Fibroblast of skin of left biceps (primary cell): ENCODE results near the gene TTC28.
A peak's percentile ranks its signal among the peaks of the same experiment; 100 is the strongest.
"Not testable (repeated sequence)": the region's sequence is repeated elsewhere in the genome, so short reads cannot be mapped to it uniquely, and the experiment has no call there.

Experiments used
- DNase-seq, 2 experiments: peaks; one replicate each; pipeline ENCODE4 v3.0.0-alpha.2; 2013; ENCODE audit warnings: low read depth in 2 of 2

Gene TTC28

DNA sequence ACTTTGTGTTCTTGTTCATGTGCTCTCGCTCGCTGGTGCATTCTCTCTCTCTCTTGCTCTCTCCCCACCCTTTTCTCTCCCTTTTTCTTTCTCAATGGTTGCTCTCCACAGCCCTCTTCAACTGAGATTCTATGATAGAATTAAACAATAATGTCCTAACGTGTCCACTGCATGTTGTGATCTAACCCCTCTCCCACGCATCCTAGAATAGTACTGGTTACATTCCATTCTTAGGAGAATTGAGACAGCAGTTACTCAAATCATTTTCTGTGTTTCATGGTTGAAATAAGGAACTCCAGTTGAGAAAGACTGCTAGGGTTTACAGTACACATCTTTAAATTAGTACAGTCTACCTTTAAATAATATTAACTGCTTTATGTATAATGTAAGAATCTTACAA, 442.5 kb downstream of the TTC28 start:
- DNase-seq: no peak

DNA sequence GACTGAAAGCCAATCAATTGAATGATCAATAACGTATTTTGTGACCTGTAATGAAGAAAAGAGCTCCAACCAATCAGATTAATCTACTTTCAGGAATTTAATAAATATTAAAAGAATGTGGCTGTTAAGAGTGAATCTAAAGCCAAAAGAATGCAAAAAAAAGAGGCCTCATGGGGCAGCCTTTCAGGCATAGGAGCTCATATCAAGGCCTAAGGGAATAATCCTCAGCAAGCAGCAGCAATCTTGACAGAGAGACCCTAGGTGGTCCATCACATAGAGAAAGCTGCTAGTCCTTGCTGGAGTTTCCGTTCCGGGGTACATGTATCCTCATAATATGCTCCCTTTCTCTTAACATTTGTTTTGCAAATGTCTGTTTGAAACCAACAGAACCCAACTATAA, 447.4 kb downstream of the TTC28 start:
- no peak for DNase-seq

DNA sequence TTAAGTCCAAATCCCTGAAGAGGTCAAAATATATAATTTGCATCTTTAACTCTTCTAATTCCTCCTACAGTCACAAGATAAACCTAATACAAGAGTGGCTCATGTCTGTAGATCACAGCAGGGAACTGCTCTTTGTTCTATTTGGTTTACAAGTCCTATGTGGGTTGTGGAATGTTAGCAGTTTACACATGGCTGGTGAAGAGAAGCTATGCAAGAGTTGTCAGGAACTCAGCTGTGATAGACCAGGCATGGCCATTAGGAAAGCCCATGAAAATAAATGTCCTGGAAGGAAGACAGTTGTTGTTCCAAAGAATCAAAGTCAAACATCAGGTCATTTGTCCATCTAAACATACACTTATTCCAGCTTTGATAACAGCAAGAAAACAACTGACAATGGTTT, 448.2 kb downstream of the TTC28 start:
- DNase-seq: no peak

DNA sequence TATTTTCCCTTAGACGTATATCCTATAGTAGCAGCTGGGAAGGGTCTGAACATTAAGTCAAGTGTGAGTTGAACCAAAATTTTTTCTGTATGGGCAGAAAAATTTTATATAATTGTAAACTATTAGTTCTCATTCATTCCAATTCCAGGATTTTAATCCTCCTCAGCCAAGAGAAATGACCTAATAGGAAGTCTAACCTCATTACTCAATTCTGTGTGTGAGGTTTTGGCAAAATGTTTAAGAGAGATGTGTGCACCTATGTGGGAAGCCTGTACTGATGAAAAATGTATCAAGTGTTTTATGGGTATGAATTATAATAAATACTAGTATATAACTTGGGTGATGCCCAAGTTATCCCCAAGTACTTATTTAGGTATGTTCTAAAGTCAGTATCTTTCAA, 449.0 kb downstream of the TTC28 start:
- DNase-seq: peak in 1 of 2 experiments; percentile 49

DNA sequence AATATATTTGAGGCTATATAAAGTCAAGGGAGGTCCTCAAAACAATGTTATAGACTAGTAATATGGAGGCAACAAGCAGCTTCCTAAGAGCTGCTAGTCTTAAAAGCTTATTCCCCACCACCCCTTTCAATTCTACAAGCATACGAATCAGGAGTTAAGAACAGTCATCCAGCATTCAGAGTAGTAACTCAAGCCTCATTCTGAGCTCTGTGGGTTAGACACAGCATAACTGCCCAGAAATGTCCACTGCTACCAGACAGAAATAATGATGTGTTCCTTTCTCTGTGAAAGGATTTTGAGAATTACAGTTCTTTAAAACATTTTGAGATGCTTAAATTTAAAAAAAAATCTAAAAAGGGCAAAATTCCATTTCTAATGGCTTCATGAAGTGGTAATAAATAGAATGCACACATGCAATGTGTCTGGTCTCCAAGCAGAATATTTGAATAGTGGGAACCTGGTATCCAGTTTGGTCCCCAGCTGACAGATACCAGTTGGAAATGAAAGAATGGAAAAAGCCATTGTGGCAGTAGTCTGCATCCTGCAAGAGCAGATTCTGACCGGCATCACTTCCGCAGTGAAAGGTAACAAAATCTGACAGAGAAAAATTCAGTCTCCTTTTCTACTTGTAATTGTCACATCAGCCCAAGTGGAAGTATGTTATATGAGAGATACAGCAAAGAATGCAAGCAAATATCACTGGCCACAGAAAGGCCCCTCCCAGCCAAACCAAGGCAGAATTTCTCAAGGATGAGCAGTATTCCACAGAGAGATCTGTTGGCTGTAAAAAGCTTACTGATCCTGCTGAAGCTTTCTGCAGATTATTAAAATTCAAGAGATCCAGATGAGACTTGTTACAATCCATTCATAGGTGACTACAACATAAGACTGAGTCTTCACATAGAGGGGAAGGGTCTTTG, 449.8 kb downstream of the TTC28 start:
- DNase-seq: peak; percentile 72 to 74

DNA sequence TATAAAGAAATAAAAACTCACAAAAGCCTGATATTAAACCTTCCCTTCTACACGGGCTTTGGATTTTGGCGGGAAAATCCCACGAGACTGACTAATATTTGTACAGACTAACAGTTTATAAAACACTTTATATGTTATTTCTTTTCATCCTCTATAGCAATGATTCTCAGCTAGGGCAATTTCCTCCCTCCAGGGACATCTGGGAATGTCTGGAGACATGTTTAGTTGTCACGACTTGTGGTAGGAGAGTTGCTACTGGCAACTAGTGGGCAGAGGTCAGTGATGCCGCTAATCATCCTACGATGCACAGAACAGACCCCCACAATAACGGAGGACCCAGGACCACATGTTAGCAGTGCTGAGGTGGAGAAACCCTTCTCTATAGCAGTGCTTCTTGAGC, 455.8 kb downstream of the TTC28 start:
- no peak for DNase-seq

DNA sequence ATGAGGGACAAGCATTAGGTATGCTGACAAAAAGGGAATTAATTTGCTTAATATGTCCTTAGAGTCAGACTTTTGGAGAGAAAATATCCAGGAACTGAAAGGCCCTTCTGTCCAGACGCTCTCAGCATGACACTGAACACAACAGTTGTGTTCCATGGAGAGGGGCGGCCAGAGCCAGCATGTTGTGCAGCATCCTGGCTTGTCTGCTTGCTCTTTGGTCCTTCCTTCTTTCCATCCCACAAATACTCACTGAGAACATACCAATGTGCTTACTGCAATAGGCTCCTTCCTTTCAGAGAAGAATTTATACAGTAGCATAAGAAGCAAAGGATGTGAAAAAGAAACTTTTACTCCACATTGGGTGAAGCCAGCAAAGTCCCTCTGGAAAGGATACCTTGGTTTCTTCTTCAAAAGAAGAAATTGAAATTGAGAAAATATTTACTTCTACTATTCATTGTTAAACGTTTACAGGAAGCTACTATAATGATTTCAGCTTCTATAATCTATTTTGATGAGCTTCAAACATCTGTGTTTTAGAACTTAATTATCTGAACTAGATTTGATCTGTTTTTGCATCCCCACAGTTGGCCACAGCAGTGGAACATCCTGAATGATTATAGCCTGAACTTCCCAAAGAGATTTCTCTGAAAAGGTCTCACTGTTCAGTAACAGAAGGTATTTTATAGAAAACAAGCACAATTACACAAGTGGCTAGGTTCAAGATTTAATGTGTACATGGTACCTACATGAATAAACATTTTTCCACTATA, 456.5 kb downstream of the TTC28 start:
- DNase-seq: no peak

DNA sequence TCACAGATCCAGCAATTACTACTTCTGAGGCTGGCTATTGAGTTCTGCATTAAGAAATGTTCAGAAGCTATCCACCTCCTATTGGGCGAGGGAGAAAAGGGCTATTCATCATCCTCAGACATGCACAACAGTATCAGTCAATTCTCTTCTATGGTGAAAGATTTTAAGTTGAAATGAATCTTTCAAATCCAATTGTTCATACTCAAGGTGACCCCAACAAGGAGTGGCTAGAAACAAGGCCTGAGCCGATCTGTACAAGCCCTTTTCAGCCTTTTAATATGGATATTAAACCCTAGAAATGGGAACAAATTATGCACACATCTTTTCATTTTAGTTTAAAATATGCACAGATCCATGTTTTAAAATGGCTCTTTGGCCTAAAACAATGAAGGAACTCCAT, 457.1 kb downstream of the TTC28 start:
- DNase-seq: no peak

DNA sequence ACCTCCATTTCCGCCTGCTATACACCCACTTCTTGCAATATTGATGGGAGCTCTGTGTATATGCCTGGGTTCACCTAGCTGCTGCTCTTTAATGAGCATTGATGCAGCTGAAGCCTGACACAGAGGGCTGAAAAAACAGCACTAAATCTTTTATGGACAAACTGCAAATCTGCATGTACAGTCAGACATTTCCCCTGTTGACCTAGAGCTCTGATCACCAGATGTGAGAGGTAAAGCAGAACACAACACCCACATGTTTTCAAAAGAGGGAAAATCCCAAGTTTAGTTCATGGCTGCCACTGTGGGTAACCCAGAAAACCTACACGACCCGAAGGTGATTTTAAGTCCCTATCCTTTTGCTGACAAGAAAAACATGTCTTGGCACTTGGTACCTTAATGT, 457.6 kb downstream of the TTC28 start:
- DNase-seq: no peak

DNA sequence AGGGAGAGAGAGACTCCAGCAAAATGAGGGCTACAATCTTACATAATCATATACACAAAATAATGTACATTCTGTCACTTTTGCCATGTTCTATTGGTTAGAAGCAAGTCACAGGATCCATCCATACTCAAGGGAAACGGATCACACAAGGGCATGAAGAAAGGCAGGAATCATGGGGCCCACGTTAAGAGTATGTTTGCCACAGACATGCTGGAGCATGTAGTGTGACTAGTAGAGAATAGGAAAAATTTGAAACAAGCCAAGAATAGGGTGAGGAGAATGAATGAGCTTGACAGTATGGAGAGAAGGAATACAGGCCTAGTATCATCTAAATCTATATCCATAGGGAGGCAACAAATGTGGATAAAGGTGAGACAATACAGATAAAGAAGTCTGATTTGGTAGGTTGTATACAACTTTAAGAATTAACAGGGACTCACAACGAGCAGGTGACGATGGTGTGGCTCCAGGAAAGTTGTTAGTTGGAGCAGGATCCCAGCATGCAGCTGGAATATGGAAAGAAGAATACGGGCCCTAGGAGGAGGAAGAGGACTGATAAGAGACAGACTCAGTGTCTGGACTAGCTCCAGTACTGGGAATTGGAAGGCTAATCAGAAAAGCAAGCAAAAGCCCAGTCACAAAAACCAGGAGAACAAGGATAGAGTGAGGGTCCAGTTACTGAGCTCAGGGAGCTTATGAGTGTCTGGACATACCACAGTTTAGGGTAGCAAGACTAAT, 458.8 kb downstream of the TTC28 start:
- no peak for DNase-seq

DNA sequence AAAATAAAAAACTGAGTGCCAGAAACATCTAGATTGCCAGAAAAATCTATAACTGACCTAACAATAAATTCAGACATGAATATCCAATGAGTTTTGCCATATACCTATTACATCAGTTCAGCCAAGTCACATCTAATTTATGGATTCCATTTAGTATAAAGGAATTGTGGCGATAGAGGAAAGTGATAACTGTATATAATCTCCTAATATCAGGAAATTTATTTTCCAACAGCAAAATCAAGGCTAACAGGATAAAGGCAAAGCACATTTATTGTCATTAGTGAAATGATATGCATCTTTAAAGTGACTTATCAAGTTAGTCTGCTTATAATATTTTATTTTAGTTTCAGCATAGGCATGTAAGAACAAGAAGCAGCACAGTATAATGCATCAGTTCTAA, 462.4 kb downstream of the TTC28 start:
- no peak for DNase-seq

DNA sequence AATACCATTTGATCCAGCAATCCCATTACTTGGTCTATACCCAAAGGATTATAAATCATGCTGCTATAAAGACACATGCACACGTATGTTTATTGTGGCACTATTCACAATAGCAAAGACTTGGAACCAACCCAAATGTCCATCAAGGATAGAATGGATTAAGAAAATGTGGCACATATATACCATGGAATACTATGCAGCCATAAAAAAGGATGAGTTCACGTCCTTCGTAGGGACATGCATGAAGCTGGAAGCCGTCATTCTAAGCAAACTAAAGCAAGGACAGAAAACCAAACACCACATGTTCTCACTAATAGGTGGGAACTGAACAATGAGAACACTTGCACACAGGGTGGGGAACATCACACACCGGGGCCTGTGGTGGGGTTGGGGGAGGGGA, 464.9 kb downstream of the TTC28 start:
- DNase-seq: not testable (repeated sequence)

DNA sequence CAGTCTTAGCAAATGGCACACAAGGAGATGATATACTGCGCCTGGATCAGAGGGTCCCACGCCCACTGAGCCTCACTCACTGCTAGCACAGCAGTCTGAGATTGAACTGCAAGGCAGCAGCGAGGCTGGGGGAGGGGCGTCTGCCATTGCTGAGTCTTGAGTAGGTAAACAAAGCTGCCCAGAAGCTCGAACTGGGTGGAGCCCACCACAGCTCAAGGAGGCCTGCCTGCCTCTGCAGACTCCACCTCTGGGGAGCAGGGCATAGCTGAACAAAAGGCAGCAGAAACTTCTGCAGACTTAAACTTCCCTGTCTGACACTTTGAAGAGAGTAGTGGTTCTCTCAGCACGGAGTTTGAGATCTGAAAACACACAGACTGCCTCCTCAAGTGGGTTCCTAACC, 470.2 kb downstream of the TTC28 start:
- not testable (repeated sequence) for DNase-seq

DNA sequence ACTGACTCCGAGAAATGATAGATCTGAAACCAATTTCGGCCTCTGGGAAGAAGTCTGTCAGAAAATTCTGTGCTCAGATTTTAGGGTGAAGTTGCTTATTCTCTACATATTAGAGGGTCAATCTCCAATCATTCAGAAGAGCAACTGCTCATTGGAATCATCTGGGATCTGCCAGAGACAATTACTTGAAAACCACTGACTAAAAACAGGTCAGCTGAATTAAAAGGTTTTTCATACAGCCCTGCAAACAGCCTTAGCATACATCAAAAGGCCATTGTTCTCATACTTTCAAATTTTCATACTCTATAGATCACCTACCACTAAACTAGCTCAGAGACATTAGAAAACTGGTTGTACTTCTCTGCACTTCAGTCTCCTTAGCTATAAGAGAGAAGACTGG, 470.9 kb downstream of the TTC28 start:
- DNase-seq: no peak

DNA sequence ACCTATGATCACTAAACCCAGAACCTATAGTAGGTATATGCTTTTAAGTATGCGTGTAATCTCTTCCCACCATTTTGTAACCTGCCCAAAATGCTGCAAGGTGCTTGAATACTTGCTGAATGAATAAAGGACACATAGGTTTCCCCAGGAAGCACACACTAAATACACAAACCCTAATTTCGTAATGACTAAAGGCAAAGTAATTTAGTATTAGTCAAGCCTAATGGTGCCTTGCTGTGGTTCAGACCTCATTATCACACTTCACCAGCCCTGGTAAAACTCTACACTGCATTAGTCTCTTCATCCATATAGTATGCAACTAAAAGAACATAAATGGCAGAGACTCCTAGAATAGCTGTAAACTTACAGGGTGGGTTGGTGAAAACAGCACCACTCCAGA, 471.6 kb downstream of the TTC28 start:
- no peak for DNase-seq

DNA sequence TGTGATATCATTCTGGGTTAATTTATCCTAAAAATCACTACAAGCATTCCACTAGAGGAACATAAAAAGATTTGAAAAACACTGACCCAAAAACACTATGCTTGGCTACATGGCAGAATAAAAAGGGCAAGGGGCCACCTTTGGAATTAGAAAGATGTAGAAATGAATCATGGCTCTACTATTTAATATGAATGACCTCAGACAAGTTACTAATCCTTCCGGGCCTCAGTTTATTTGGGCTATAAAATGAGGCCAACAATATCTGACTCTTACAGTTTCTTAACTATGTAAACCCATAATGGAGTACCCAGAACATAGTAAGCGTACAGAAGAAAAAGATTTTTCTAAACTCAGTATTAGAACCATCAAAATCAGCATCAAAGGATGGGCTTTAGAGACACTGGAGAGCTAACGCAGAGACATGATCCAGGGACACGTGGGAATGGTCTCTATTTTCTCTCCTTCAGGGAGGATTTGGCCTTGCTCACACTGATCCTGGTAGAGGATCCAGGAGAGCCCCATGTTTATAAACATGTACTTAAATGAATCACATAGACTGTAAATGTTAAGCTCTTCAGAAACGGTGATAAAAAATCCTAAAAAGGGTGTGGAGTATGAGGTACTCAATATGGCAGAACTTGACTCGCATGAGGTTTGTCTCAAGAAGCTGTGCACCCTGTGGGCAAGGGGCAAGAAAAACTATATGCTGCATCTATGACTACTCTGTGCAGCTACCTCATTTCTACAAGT, 472.2 kb downstream of the TTC28 start:
- no peak for DNase-seq

DNA sequence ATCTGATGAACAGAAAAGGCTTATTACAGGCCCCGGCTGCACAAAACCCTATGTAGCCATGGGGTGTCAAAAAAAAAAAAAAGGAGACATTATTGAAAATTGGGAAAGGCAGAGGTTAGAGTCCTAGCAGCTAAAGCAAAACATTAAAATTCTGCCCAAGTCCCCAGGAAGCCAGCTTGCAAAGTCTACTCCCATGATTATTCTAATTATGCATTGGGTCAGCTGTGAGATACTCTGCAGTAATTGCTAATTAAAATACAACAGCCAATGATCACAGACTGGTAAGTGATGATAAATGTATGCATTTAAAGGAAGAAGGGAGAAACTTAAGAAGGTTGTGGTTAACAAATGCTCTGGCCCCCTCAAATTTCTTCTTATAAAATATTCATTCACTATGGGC, 473.7 kb downstream of the TTC28 start:
- no peak for DNase-seq

DNA sequence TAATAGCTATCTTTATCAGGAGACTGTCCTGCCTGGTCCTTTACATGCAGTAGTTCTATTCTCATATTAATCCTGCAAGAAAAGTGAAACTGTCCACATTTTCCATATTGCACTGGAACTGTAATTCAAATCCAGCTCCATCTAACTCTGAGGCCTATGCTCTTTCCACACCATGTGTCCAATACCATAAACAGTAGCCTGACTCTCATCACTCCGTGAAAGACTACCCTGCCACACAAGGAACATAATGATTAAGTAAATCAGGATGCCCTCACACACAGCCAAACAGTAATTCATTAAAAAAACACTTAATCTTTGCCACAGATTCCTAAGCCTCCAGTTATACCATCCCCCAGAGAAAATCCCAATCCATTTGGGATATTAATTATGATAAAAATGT, 475.3 kb downstream of the TTC28 start:
- DNase-seq: no peak

DNA sequence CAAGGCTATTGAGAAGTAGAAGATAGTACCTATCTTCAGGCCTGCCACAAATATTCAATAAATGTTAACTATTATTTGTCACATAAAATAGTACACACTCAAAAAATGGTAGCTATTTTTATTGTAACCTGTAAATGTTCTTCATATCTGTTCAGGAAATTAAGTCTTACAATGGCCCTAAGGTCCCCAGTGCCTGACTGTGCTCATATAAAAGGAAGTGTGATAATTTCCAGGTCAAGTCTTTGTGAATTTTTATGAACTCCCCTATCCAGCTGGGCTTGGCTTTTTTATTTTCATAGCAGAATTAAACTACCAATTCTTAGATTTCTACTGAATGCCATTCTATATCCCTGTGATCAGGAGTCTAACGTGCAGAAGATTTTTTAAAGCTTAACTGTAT, 476.4 kb downstream of the TTC28 start:
- no peak for DNase-seq

DNA sequence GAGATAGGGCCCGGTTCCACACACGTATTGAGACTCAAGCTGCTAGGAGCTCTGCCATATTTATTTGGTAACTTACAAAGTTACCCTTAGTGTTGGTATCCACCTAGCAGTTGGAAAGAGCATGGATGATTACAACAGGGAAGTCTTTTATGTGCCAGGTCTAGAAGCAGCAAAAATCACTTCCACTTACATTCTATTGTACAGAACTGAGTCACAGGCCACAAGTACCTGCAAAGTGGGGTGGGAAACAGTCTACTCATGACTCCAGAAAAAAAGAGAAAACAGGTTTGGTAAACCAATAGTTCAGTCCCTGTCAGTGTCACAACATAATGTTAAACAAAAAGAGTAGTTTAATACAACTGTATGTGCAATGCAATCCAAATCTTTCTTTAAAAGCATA, 480.9 kb downstream of the TTC28 start:
- DNase-seq: no peak

DNA sequence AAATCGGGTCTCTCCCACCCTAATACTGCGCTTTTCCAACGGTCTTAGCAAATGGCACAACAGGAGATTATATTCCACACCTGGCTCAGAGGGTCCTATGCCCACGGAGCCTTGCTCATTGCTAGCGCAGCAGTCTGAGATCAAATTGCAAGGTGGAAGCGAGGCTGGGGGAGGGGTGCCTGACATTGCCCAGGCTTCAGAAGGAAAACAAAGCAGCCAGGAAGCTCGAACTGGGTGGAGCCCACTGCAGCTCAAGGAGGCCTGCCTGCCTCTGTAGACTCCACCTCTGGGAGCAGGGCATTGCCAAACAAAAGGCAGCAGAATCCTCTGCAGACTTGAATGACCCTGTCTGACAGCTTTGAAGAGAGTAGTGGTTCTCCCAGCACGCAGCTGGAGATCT, 488.1 kb downstream of the TTC28 start:
- DNase-seq: not testable (repeated sequence)
